Right ventricle myocardium inferior (tissue), 1 donor: ENCODE measurements around the gene ZC3H7B. TPM values are rescaled to one million over a fixed set of nuclear protein-coding genes. Genes with fewer than 3 reads are reported as not detected.

Experiments used
- ATAC-seq: fragments of 200-7000 bp; cut with Tn5 transposase; one replicate; pipeline ENCODE4 v1.9.1; 2020; ENCODE audit warnings: mild to moderate bottlenecking, moderate library complexity
- DNase-seq: peaks from one replicate; pipeline ENCODE4 v3.0.0; 2021; ENCODE audit errors: missing footprints
- intact Hi-C: fragments of 100-400 bp; cut with DNase I; formaldehyde crosslinking; loops from one replicate; pipeline ENCODE4 v1.11.0; 2022
- total RNA-seq: library from RNA; stranded (reverse); fragmentation: NEBNext Ultra II Directional; extraction: Animal tissue kit (Norgen Biotek cat#: 25700); gene quantifications from one replicate; pipeline ENCODE4 v1.2.1, GENCODE V29; 2021
- donor health status: DM: no; HTN: yes; CAD: no; lungs with severe emphysema.

The ZC3H7B gene
- total RNA-seq, 1 donor from 2014 or later, result 45.5 TPM

DNA sequence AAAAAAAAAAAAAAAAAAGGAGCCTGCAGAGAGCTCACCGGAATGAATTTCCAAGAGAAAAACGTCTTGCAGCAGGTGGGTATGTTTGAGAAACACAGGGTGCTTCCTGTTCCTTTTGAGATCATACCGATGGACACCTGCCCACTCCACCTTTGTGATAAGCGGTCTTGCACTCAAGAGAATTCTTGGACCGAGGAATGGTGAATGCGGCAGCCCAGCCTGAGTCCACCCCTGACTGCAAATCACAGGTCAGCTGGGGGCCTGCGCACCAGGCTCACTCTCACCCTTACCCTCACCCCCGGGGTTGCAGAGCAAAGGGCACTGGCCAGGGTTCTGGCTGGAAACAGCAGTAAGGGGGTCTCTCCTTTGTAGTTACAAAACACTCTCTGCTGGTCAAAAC, 63.6 kb downstream of the ZC3H7B start:
- no peak for ATAC-seq
- no peak for DNase-seq
- intact Hi-C loops, result loop anchor here (5.0 kb wide), 1 partner anchor 63 kb away; the partner anchor contains the start of gene ZC3H7B

DNA sequence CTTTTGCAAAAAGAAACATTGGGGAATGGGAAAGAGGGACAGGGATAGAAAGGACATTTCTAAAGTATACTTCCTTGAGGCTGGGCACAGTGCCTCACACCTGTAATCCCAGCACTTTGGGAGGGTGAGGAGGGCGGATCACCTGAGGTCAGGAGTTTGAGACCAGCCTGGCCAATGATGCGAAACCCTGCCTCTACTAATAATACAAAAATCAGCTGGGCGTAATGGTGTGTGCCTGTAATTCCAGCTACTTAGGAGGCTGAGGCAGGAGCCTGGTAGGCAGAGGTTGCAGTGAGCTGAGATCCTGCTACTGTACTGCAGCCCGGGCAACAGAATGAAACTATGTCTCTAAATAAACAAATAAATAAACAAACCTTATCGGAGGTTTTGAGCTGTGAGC, 64.1 kb downstream of the ZC3H7B start:
- intact Hi-C loops, result loop anchor here (5.0 kb wide), 1 partner anchor 63 kb away; the partner anchor contains the start of gene ZC3H7B
- ATAC-seq (no peak), DNase-seq (no peak)

DNA sequence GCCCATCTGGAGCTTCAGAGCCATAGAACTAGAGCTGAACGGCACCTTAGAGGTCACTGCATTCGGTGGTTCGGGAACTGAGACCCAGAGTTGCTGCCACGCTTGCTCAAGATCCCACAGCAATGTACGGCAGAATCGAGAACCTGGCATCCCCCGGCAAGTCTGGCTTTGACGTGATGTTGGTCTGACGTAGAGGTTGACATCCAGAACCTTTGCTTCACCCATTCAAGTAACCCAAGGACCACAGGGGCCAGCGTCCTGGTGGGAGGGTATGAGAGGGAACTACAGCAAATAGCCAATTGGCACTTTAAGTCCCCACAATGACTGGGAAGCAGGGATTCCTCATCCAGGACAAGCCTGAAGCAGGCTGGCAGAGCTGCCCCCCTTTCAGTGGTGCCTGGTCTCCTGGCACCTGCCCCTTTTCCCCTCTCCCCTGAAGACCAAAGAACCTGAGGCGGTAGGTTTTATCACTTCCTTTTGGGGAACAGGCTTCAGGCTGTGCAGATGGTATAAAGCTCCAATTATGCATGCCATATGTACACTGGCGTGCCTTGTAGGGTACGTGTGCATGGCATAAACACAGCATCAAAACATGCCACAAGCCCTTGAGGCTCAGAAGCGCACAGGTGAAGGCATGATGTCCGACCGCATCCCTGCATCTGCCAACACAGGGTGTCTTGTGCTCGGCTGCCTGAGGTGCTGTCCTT, 65.2 kb downstream of the ZC3H7B start:
- no peak for DNase-seq
- intact Hi-C loops, result loop anchor here (1.0 to 5.0 kb wide), 2 partner anchors 15 to 64 kb away; partner anchors contain the start of genes TEF and ZC3H7B
- ATAC-seq, result no peak

DNA sequence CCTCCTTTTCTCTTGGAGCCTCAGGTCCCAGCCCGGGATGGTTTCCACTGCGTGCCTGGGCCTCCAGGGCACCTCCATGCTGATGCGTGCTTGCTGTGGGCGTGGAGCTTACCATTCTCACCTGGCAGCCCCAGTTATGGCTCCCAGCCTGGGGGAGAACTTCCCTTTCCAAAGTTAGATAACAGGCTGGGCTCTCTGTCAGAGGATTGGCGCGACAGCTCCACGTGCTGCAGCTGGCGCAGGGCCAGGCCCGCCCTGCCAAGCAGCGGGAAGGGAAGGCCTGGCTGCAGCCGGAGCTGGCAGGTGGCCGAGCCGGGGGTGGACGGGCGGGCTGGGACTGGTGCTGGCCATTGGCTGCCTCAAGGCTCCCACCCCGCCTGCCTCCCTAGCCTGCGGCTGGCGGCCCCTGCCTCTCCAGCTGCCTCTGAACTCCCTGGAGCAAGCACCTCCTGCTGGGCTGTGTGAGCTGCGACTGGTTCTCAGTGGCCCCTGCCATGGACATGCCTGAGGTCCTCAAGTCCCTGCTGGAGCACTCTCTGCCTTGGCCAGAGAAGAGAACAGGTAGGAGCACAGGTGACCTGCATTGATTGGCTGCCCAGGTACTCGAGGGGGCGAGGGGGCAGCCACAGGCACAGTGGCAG, 65.8 kb downstream of the ZC3H7B start:
- DNase-seq (peak; percentile 96), ATAC-seq (peak; percentile 96)
- intact Hi-C loops, result loop anchor here (1.0 to 5.0 kb wide), 2 partner anchors 14 to 65 kb away; partner anchors contain the start of genes TEF and ZC3H7B

DNA sequence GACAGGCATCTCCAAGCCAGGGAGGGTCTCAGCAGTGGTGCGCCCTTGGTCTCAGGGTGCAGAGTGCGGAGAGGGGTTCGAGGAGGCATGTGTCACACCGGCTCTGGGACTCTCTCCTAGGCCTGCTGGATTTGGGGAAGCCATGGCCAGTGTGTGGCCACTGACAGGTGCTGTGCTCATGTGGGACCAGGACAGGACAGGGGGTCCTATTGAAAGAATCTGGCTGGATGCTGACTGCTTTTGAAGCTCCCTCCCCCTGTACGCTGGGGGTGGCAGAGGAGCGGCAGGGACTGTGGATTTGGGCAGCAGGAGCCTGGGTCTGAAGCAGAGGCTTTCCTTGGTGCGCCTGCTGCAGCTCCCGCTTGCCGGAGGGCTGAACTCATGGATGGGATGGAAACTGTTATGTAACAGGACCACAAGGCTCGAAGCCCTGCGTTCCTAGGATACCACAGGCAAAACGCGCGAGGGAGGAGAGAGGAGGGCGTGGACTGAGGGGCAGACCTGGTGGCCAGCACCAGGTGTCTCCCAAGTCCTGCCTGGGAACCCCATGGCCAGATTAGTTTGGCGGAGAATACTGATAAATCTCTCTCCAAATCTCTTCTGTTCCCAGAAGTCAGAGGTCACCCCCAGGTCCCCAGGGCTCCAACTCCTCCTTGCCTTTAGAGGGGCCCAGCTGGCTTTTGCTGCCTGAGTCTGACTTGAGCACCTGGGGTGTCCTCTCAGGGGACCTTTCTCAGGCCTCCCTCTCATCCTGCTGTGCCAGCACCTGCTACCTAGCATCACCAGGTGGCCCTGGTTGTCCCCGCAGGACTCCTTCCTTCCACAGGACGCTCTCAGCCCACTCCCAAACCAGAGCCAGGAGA, 66.6 kb downstream of the ZC3H7B start:
- intact Hi-C loops, result loop anchor here (1.0 to 5.0 kb wide), 2 partner anchors 13 to 66 kb away; partner anchors contain the start of genes TEF and ZC3H7B
- ATAC-seq, result peak; percentile 60

DNA sequence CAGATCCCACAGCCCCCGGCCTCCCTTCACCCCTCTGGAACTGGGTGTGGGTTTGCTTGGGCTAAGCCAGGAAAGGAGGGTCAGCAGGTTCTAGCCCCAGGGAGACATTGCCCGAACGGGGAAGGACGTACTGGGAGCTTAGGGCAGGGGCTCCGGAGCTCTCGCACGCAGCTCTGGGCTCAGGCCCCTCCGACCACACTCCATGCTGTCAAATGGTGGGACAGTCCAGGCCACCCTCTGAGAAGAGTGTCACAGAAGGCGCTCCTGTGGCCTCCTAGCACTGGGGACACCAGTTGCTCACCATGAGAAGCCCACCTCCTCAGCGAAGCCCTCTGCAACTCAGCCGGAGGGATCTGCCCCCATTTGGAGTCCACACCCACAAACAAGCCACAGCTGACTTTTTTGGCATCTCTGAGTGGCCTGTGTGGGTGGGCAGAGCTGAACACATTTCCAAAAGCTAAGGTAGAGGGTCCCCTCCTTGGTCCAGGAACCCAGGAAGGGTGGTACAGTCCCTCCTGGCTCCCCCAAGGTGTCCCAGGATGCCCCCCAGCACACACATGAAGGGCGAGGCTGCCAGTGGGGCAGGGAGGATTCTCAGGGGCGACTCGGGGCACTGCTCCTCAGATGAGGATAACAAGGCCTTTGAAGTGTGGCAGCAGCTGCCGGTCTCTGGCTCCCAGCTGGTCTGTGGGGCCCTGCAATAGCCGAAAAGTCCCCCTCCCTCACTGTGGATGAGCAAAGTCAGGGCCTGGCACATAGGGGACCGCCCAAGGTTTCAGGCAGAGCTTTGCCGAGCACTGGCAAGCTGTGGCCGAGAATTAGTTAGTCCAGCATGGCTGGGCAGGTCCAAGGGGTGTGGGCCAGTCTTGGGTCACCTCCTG, 67.5 kb downstream of the ZC3H7B start:
- DNase-seq, result no peak
- ATAC-seq, result no peak
- intact Hi-C loops, result loop anchor here (5.0 kb wide), 1 partner anchor 66 kb away; the partner anchor contains the start of gene ZC3H7B

More for the DNA sequence above, 66.6 kb downstream of the ZC3H7B start:
- no peak for DNase-seq

DNA sequence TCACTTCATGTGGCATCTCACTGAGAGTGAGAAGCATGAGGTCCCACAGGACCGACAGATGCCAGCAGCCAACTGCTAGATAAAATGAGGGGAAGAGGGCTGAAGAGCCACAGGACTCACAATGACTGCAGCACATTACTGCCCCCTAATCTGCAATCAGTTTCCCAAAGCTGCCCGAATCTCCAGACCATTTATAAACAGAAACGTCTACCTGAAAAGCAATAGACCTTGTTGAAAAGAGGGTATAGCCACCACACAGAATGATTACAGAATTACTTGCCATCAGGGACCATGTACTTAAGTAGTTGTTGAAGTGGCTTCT, 68.1 kb downstream of the ZC3H7B start:
- intact Hi-C loops, result loop anchor here (5.0 kb wide), 1 partner anchor 67 kb away; the partner anchor contains the start of gene ZC3H7B

DNA sequence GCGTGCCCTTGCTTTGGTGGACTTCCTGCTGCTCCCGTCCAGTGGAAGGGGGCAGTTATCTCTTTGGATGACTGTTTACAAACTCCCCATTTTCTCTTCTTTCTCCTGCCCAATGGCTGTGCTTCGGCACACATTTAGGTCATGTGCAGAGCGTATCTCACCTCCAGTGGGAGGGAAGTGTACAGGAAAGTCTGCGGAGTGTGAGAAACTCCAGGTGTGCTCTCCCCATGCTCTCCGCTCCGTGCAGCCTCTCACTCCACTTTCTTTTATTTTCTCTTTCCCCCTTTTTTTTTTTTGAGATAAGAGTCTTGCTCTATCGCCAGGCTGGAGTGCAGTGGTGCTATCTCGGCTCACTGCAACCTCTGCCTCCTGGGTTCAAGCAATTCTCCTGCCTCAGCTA, 68.5 kb downstream of the ZC3H7B start:
- intact Hi-C loops, result loop anchor here (5.0 kb wide), 1 partner anchor 68 kb away; the partner anchor contains the start of gene ZC3H7B
- DNase-seq (no peak), ATAC-seq (no peak)

More for the DNA sequence above, 68.1 kb downstream of the ZC3H7B start:
- DNase-seq (no peak), ATAC-seq (no peak)

DNA sequence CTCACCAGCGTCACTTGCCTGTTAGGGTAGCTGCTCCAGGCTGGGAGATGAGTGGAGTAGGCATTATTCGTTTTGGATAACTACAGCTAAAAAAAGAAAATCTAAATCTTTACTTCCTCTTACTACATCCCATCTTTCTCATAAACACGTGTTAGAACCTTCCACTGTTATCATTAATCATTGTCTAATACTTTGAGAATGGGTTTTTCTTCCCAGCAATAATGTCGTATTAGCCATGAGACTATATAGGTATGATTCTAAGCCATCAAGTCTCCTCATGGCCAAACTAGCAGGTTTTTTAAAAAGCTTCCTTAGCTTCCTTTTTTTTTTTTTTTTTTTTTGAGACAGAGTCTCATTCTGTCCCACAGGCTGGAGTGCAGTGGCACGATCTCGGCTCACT, 76.5 kb downstream of the ZC3H7B start:
- intact Hi-C loops, result no loop called here
- ATAC-seq (no peak), DNase-seq (no peak)

DNA sequence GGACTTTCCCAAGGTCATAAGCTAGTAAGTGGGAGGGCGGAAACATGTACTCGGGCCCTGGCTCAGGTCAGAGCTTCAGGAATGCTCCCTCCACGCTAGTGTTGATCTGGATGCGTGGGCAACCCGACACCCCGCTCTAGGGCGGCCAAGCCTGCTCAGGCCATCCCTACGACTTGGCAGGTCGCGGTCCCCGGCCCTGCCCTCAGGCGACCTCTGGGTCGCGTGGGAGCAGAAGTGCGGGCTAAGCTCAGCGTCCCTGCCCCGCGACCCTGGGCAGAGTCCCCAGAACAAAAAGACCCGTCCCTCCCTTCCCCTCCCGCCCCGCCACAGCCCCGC, 79.6 kb downstream of the ZC3H7B start:
- peak; percentile 90 for DNase-seq
- intact Hi-C loops, result loop anchor here (1.0 to 5.0 kb wide), 2 partner anchors 14 to 94 kb away; partner anchors contain the start of gene RANGAP1
- peak; percentile 75 for ATAC-seq

DNA sequence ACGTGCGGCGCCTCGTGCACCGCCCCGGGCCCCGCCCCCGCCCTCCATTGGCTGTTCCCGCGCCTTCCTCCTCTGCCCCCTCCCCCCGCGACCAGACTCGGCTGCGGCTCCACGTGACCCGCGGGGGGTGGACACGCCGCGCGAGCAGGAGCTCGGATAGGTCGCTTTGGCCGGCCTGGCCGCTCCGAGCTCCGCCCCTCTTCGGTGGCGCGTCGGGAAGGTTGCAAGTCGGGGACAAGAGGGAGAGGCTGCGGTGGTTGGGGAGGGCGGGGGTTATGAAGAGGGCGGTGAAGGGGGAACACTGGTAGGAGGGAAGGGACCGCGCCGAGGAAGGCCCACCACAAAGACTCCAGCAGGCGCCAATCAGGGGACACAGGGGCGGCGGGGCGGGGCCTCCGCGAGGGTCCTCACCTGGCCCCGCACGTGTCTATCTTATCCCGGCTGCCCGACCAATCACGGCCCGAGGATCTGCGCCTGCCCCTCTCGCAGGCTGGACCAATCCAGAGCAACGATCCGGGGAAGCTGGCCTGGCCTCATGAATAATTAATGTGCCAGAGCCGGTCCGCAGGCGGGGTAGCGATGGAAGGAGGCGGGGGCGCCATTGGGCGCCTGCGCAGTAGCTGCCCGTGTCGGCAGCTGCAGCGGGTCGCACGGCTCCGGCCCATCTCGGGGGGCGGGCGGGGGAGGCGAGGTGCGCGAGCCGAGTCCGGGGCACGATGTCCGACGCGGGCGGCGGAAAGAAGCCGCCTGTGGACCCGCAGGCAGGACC, 80.2 kb downstream of the ZC3H7B start, which contains the start of gene TEF:
Gene TEF, plus strand, starts transcription at position 614 of the 769 bp plus-strand sequence. Its CDS starts 103 bp downstream, at position 717.
- peak; percentile 99 for DNase-seq
- peak; percentile 87 for ATAC-seq
- intact Hi-C loops, result loop anchor here (1.0 to 5.0 kb wide), 2 partner anchors 14 to 94 kb away; partner anchors contain the start of gene RANGAP1

DNA sequence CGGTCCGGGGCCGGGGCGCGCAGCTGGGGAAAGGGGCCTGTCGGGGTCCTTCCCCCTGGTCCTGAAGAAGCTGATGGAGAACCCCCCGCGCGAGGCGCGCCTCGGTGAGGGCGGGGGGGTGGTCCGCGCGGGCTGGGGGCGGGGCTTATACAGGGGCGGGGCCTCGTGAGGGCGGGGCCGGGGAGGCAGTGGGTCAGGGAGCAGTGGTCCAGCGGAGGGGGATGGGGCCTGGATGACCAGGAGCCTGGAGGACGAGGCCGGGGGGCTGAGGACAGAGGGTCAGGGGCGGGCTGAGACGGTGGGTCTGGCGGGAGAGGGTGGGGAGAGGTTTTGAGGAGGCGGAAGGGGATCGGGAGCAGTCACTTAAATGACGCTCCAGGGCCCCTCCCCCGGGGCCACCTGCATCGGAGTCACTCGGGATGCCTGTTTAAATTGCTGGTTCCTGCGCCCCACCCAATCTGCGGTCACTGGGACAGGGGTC, 80.8 kb downstream of the ZC3H7B start:
- peak; percentile 61 for ATAC-seq
- intact Hi-C loops, result loop anchor here (5.0 kb wide), 1 partner anchor 95 kb away; the partner anchor contains the start of gene RANGAP1
- peak; percentile 82 for DNase-seq

DNA sequence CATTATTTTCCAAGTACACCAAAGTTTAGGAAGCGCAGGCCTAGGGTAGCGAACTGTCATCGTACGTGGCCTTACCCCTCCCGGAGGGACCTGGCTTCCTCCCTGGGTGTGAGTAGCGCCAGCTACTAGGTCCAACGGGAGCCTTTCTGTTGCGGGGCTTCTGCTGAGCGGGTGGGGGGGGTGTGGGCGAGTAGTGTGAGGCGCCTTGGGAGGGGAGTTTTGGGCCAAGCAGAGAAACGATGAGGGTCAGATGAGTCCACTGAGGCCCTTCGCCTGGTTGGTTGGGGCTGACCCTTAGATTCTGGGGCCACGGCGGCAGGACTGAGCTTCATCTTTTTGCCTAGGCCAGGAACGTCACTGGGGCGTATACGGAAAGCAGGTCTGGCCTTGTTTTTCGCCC, 81.3 kb downstream of the ZC3H7B start:
- DNase-seq, result no peak
- no peak for ATAC-seq
- intact Hi-C loops, result loop anchor here (5.0 kb wide), 1 partner anchor 95 kb away; the partner anchor contains the start of gene RANGAP1

DNA sequence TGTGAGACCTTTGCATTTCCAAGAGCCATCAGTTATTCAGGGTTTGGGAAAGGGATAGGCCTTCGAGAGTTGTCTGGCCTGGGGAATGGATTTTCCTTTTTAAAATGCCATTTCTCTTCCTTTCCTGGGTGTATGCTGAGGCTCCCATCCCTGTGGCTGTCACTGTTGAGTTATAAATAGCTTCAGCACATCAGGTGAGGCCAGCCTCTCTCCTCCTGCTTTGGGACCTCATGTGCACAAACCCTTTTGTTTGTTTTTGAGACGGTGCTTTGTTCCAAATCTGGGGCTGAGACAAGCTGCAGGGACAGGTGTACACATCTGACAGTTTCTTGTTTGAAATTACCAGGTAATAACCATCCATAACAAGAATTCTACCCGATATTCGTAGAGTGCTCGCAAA, 81.8 kb downstream of the ZC3H7B start:
- DNase-seq, result no peak
- no peak for ATAC-seq
- intact Hi-C loops, result loop anchor here (5.0 kb wide), 1 partner anchor 96 kb away; the partner anchor contains the start of gene RANGAP1

DNA sequence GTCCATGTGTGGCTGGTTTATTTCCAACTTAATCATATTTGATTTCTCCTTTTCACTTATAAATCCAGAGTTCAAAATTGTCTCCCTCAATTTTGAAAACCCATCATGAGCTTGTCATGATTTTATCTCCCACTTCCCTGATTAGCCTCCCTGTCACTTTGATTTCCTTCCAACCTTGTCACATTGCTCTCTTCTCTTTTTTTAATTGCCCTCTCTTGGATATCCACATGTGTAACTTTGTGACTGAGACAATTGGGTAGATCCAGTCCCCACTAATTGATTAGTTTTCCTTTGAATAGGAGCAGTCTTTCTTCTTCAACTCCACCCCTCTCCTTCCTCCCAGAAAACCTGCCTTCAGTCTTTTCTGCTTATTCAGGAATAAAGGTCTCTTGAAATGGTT, 82.8 kb downstream of the ZC3H7B start:
- ATAC-seq, result no peak
- DNase-seq, result no peak
- intact Hi-C loops, result loop anchor here (5.0 kb wide), 1 partner anchor 97 kb away; the partner anchor contains the start of gene RANGAP1

DNA sequence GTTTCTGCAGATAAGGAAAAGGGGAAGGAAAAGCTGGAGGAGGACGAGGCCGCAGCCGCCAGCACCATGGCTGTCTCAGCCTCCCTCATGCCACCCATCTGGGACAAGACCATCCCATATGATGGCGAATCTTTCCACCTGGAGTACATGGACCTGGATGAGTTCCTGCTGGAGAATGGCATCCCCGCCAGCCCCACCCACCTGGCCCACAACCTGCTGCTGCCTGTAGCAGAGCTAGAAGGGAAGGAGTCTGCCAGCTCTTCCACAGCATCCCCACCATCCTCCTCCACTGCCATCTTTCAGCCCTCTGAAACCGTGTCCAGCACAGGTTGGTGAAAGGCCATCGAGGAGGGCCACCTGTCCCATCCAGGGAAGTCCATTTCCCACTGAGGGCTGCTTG, 86.0 kb downstream of the ZC3H7B start:
- no peak for ATAC-seq
- DNase-seq, result no peak
- intact Hi-C loops, result no loop called here

DNA sequence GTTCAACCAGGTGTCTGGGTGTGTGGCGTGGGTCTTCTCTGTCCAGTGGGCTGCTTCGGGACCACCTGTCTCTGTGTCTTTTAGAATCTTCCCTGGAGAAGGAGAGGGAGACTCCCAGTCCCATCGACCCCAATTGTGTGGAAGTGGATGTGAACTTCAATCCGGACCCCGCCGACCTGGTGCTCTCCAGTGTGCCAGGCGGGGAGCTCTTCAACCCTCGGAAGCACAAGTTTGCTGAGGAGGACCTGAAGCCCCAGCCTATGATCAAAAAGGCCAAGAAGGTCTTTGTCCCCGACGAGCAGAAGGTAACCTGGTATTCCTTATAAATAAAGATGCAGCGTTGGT, 92.7 kb downstream of the ZC3H7B start:
- DNase-seq (no peak), ATAC-seq (no peak)
- intact Hi-C loops, result no loop called here
